ENCODE measurements around the gene ADAM22.

DNA sequence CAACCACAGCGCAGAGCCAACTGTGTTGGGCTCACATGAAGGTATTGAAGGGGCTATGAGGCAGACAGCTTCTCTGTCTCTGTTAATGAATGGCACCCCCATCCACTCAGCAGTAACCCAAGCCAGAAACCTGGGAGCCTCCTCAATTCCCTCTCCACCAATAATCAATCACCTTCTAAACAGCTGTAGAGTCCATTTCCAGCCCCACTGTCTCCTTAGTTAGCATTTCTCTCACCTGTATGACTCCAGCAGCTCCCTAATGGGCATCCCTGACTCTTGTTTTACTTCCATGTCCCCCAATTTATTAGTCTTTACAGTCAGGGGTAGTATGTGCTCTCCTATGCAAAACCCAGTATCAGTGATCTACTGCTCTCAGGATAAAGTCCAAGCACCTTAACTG, 278.9 kb downstream of the ADAM22 start:
- TF ChIP-seq, protein P1, sequence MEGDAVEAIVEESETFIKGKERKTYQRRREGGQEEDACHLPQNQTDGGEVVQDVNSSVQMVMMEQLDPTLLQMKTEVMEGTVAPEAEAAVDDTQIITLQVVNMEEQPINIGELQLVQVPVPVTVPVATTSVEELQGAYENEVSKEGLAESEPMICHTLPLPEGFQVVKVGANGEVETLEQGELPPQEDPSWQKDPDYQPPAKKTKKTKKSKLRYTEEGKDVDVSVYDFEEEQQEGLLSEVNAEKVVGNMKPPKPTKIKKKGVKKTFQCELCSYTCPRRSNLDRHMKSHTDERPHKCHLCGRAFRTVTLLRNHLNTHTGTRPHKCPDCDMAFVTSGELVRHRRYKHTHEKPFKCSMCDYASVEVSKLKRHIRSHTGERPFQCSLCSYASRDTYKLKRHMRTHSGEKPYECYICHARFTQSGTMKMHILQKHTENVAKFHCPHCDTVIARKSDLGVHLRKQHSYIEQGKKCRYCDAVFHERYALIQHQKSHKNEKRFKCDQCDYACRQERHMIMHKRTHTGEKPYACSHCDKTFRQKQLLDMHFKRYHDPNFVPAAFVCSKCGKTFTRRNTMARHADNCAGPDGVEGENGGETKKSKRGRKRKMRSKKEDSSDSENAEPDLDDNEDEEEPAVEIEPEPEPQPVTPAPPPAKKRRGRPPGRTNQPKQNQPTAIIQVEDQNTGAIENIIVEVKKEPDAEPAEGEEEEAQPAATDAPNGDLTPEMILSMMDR (IDR thresholded peaks at IDR 0.05; ENCODE audit: low read depth, low read length, missing input control), result no peak
- TF ChIP-seq YY1 (IDR thresholded peaks at IDR 0.05) (no peak), HNF4A (conservative IDR thresholded peaks at IDR 0.05) (no peak), EGR1 (IDR thresholded peaks at IDR 0.05; ENCODE audit: low read depth in 2 of 2) (no peak), SP1 (IDR thresholded peaks at IDR 0.05) (no peak), RXRA (IDR thresholded peaks at IDR 0.05) (no peak), TAF1 (conservative IDR thresholded peaks at IDR 0.05) (no peak), JUND (IDR thresholded peaks at IDR 0.05) (no peak), GABPA (IDR thresholded peaks at IDR 0.05 in 1 of 2, conservative IDR thresholded peaks at IDR 0.05 in 1 of 2) (no peak), RAD21 (IDR thresholded peaks at IDR 0.05) (no peak)
- TF ChIP-seq, protein P2, sequence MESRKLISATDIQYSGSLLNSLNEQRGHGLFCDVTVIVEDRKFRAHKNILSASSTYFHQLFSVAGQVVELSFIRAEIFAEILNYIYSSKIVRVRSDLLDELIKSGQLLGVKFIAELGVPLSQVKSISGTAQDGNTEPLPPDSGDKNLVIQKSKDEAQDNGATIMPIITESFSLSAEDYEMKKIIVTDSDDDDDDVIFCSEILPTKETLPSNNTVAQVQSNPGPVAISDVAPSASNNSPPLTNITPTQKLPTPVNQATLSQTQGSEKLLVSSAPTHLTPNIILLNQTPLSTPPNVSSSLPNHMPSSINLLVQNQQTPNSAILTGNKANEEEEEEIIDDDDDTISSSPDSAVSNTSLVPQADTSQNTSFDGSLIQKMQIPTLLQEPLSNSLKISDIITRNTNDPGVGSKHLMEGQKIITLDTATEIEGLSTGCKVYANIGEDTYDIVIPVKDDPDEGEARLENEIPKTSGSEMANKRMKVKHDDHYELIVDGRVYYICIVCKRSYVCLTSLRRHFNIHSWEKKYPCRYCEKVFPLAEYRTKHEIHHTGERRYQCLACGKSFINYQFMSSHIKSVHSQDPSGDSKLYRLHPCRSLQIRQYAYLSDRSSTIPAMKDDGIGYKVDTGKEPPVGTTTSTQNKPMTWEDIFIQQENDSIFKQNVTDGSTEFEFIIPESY (IDR thresholded peaks at IDR 0.05), result no peak
- TF ChIP-seq, protein P3, sequence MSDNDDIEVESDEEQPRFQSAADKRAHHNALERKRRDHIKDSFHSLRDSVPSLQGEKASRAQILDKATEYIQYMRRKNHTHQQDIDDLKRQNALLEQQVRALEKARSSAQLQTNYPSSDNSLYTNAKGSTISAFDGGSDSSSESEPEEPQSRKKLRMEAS (IDR thresholded peaks at IDR 0.05), result no peak
- TF ChIP-seq, protein P4, sequence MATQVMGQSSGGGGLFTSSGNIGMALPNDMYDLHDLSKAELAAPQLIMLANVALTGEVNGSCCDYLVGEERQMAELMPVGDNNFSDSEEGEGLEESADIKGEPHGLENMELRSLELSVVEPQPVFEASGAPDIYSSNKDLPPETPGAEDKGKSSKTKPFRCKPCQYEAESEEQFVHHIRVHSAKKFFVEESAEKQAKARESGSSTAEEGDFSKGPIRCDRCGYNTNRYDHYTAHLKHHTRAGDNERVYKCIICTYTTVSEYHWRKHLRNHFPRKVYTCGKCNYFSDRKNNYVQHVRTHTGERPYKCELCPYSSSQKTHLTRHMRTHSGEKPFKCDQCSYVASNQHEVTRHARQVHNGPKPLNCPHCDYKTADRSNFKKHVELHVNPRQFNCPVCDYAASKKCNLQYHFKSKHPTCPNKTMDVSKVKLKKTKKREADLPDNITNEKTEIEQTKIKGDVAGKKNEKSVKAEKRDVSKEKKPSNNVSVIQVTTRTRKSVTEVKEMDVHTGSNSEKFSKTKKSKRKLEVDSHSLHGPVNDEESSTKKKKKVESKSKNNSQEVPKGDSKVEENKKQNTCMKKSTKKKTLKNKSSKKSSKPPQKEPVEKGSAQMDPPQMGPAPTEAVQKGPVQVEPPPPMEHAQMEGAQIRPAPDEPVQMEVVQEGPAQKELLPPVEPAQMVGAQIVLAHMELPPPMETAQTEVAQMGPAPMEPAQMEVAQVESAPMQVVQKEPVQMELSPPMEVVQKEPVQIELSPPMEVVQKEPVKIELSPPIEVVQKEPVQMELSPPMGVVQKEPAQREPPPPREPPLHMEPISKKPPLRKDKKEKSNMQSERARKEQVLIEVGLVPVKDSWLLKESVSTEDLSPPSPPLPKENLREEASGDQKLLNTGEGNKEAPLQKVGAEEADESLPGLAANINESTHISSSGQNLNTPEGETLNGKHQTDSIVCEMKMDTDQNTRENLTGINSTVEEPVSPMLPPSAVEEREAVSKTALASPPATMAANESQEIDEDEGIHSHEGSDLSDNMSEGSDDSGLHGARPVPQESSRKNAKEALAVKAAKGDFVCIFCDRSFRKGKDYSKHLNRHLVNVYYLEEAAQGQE (IDR thresholded peaks at IDR 0.05), result no peak

All from liver (tissue), 3 donors.